Ishikawa (cell line): ENCODE measurements around the gene ZC3H6.

Source experiments
- EP300 ChIP-seq: IDR thresholded peaks from 2 replicates; pipeline ENCODE4 v1.6.1; 2012; ENCODE audit warnings: borderline replicate concordance
- TEAD4 ChIP-seq: IDR thresholded peaks from 2 replicates; pipeline ENCODE4 v1.6.1; 2012
- YY1 ChIP-seq: IDR thresholded peaks from 2 replicates; pipeline ENCODE4 v1.6.1; 2012; ENCODE audit warnings: low read depth
- TF ChIP-seq, protein P1 (sequence below): IDR thresholded peaks from 2 replicates; pipeline ENCODE4 v1.6.1; 2012; ENCODE audit warnings: low read depth, mild to moderate bottlenecking

GRCh38 chr2:112314856-112315255 lies 39.5 kb downstream of the ZC3H6 start:
- TF ChIP-seq EP300 (no peak), TEAD4 (no peak), YY1 (no peak)
- TF ChIP-seq, protein P1, sequence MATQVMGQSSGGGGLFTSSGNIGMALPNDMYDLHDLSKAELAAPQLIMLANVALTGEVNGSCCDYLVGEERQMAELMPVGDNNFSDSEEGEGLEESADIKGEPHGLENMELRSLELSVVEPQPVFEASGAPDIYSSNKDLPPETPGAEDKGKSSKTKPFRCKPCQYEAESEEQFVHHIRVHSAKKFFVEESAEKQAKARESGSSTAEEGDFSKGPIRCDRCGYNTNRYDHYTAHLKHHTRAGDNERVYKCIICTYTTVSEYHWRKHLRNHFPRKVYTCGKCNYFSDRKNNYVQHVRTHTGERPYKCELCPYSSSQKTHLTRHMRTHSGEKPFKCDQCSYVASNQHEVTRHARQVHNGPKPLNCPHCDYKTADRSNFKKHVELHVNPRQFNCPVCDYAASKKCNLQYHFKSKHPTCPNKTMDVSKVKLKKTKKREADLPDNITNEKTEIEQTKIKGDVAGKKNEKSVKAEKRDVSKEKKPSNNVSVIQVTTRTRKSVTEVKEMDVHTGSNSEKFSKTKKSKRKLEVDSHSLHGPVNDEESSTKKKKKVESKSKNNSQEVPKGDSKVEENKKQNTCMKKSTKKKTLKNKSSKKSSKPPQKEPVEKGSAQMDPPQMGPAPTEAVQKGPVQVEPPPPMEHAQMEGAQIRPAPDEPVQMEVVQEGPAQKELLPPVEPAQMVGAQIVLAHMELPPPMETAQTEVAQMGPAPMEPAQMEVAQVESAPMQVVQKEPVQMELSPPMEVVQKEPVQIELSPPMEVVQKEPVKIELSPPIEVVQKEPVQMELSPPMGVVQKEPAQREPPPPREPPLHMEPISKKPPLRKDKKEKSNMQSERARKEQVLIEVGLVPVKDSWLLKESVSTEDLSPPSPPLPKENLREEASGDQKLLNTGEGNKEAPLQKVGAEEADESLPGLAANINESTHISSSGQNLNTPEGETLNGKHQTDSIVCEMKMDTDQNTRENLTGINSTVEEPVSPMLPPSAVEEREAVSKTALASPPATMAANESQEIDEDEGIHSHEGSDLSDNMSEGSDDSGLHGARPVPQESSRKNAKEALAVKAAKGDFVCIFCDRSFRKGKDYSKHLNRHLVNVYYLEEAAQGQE = no peak
